Activated CD8-positive, alpha-beta T cell treated with anti-CD3 and anti-CD28 coated beads for 36 hours (primary cell): ENCODE data around the gene ANKRD44. TPM values are rescaled to one million over a fixed set of nuclear protein-coding genes. Genes with fewer than 3 reads are reported as not detected.

ENCODE experiments used
- ATAC-seq: fragments of 200-7000 bp; cut with Tn5 transposase; one replicate; pipeline ENCODE4 v1.10.0; 2021; ENCODE audit warnings: mild to moderate bottlenecking, moderate library complexity
- CTCF ChIA-PET: fragments of 350-600 bp; sonication (Branson Sonifier 250); formaldehyde crosslinking; loops from one replicate; lab custom pipeline; 2021; ENCODE audit warnings: antibody characterized with exemption; lab: Charles Lee
- POLR2A ChIA-PET: fragments of 350-600 bp; sonication (Branson Sonifier 250); formaldehyde crosslinking; loops from one replicate; lab custom pipeline; 2021; ENCODE audit warnings: antibody characterized with exemption; lab: Charles Lee
- DNase-seq: peaks from one replicate; pipeline ENCODE4 v3.0.0-alpha.2; 2020
- H3K27ac Mint-ChIP-seq: one replicate; pipeline ENCODE4 v1.8.0; 2021; ENCODE audit warnings: mild to moderate bottlenecking, mixed read lengths
- H3K27me3 Mint-ChIP-seq: one replicate; pipeline ENCODE4 v1.8.0; 2021; ENCODE audit warnings: mixed read lengths
- H3K36me3 Mint-ChIP-seq: one replicate; pipeline ENCODE4 v1.8.0; 2021; ENCODE audit warnings: low read depth, mixed read lengths
- H3K4me1 Mint-ChIP-seq: one replicate; pipeline ENCODE4 v1.8.0; 2021; ENCODE audit warnings: low read depth, mixed read lengths
- H3K4me3 Mint-ChIP-seq: one replicate; pipeline ENCODE4 v1.8.0; 2021; ENCODE audit warnings: mild to moderate bottlenecking, moderate library complexity, mixed read lengths
- H3K9me3 Mint-ChIP-seq: one replicate; pipeline ENCODE4 v1.8.0; 2021; ENCODE audit warnings: mixed read lengths
- intact Hi-C: fragments of 100-400 bp; cut with micrococcal nuclease; formaldehyde crosslinking; loops from one replicate; pipeline ENCODE4 v1.10.0; 2022
- total RNA-seq, 2 experiments: library from RNA; stranded (reverse); gene quantifications; one replicate each; pipeline ENCODE4 v1.2.3, GENCODE V29; 2021
- TF ChIP-seq, protein P1 (sequence below): fragments of 200-600 bp; IDR thresholded peaks from one replicate; pipeline ENCODE4 v1.8.0; 2022; ENCODE audit warnings: antibody characterized with exemption, mild to moderate bottlenecking

ANKRD44 gene
- total RNA-seq, 2 experiments from 2014 or later: 131 to 132 TPM

DNA sequence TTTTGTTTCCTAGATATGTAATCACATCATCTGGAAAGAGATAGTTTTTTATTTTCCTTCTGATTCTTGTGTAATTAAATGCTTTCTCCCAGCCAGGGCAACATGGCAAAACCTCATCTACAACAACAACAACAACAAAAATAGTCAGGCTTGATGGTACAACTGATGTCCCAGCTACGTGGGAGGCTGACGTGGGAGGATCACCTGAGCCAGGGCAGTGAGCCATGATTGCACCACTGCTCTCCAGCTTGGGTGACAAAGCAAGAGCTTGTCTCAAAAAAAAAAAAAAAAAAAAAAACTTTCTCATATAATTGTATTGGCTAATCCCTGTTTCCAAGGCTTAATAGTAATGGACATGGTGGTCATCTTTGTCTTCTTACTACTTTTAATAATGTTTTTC is 357.6 kb downstream of the ANKRD44 start:
- H3K36me3 Mint-ChIP-seq: no peaks in the 10 kb centered on the region
- DNase-seq (no peak), ATAC-seq (no peak)
- H3K27ac Mint-ChIP-seq: no peak overlapping the region
- POLR2A ChIA-PET: no interaction called here
- TF ChIP-seq, protein P1, sequence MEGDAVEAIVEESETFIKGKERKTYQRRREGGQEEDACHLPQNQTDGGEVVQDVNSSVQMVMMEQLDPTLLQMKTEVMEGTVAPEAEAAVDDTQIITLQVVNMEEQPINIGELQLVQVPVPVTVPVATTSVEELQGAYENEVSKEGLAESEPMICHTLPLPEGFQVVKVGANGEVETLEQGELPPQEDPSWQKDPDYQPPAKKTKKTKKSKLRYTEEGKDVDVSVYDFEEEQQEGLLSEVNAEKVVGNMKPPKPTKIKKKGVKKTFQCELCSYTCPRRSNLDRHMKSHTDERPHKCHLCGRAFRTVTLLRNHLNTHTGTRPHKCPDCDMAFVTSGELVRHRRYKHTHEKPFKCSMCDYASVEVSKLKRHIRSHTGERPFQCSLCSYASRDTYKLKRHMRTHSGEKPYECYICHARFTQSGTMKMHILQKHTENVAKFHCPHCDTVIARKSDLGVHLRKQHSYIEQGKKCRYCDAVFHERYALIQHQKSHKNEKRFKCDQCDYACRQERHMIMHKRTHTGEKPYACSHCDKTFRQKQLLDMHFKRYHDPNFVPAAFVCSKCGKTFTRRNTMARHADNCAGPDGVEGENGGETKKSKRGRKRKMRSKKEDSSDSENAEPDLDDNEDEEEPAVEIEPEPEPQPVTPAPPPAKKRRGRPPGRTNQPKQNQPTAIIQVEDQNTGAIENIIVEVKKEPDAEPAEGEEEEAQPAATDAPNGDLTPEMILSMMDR: no peak
- H3K4me1 Mint-ChIP-seq: no peaks in the 10 kb centered on the region
- H3K9me3 Mint-ChIP-seq: no peaks in the 10 kb centered on the region
- H3K4me3 Mint-ChIP-seq: no peak overlapping the region
- H3K27me3 Mint-ChIP-seq: peaks cover 4% of the 10 kb centered on the region
- intact Hi-C loops: no loop called here
- CTCF ChIA-PET: interaction anchor here (0.9 to 1.2 kb wide), 2 partner anchors 18 kb away, joined by 3 to 5 read pairs; no protein-coding TSS in a partner anchor

DNA sequence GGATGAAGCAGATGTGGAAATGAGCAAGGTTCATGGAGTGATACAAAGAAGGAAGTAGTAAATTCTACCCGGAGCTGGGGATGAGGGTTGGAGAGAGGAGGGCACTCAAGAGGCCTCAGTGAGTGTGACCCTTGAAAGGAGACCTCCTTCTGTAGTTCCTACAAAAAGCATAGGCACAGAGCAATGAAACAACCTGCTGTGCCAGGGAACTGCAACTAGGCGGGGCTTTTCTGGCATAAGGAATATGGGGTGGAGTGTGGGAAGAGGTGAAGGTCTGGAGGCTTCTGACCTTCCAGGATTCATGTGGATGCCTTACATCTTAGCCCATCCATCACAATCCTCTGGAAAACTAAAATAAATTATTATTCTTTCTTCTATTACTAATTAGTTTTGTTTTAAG is 358.6 kb downstream of the ANKRD44 start:
- H3K27ac Mint-ChIP-seq: no peak overlapping the region
- peaks cover 4% of the 10 kb centered on the region for H3K27me3 Mint-ChIP-seq
- no peaks in the 10 kb centered on the region for H3K9me3 Mint-ChIP-seq
- TF ChIP-seq, protein P1: no peak
- ATAC-seq: no peak
- intact Hi-C loops: no loop called here
- POLR2A ChIA-PET: no interaction called here
- no peaks in the 10 kb centered on the region for H3K4me1 Mint-ChIP-seq
- no peak overlapping the region for H3K4me3 Mint-ChIP-seq
- CTCF ChIA-PET: interaction anchor here (1.2 kb wide), 1 partner anchor 17 kb away, joined by 5 read pairs; no protein-coding TSS in a partner anchor
- no peaks in the 10 kb centered on the region for H3K36me3 Mint-ChIP-seq
- DNase-seq: no peak

DNA sequence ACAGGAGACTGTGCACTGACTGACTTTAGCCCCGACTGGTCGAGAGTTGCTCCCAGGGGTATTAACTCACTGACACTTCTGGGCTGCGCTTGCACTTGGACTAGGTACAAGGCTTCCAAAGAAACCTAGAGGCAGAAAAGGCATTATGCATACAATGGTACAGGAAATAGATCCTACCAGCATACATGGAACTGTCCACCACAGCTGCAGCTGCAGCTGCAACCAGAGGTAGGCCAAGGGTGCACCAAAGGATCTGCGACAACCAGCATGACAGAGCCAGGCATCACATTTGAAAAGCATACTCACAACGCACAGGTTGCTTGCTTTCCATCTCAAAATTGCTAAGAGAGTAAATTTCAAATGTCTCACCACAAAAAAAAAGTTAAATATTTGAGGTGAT is 361.5 kb downstream of the ANKRD44 start:
- intact Hi-C loops: no loop called here
- CTCF ChIA-PET: no interaction called here
- Mint-ChIP-seq H3K4me3 (no peak overlapping the region), H3K36me3 (no peaks in the 10 kb centered on the region), H3K9me3 (no peaks in the 10 kb centered on the region), H3K27me3 (peaks cover 7% of the 10 kb centered on the region), H3K27ac (no peak overlapping the region), H3K4me1 (no peaks in the 10 kb centered on the region)
- DNase-seq (no peak), ATAC-seq (no peak)
- TF ChIP-seq, protein P1: no peak
- POLR2A ChIA-PET: interaction anchor here (1.4 kb wide), 1 partner anchor 10 kb away, joined by 4 read pairs; no protein-coding TSS in a partner anchor

DNA sequence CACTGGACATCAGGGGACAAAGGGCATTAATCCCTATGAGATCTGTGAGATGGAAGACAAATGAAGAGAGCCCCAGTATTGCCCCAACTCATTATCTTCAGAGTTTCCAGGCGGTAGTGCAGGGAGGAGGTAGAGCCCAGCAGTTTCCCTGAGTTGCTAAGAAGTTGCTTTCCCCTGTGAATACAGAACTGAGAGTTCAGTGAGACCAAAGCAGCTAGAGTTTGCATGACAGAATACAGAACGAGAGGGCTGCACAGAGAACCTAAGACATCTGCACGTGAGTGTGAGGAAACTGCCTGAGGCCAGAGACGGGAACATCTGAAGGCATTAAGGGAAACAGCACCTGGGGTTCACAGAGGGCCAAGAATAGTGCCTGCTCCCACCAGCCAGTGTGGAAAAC is 366.0 kb downstream of the ANKRD44 start:
- ChIA-PET CTCF (no interaction called here), POLR2A (interaction anchor here (1.4 kb wide), 1 partner anchor 10 kb away, joined by 4 read pairs; no protein-coding TSS in a partner anchor)
- ATAC-seq (no peak), DNase-seq (no peak)
- Mint-ChIP-seq H3K4me3 (no peak overlapping the region), H3K4me1 (peaks cover 3% of the 10 kb centered on the region), H3K36me3 (no peaks in the 10 kb centered on the region), H3K9me3 (no peaks in the 10 kb centered on the region), H3K27ac (no peak overlapping the region), H3K27me3 (peaks cover 2% of the 10 kb centered on the region)
- intact Hi-C loops: no loop called here
- TF ChIP-seq, protein P1: no peak

DNA sequence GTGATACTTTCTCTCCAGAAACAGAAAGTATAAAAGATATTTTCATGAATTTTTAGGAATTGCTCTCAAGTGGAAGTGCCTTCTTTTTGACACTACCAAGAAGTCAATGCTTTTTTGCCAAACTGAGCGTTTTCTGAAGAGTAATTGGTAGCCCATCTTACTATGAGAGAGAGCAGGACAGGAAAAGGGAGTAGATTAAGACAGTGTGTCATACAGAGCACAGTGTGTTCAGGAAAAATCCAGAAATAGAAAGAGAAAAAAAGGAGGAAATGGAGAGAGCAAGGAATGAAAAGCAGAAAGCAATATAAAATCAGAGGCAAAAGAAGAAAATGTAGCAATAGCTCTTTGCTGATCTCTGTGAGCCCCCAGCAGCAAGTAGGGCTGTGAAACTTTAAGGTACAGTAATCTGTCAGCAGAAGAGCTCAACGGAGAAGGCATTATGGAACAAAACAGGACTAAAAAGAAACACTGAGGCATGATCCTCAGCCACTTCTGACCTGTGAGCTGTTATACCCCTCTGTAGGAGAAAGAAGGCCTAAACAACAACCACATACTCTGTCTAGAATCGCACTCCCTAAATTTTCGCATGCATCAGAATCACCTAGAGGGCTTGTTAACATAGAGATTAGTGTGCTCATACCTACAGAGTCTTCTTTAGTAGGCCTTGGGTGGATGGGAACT is 369.0 kb downstream of the ANKRD44 start:
- peaks cover 3% of the 10 kb centered on the region for H3K4me1 Mint-ChIP-seq
- no peak overlapping the region for H3K27ac Mint-ChIP-seq
- POLR2A ChIA-PET: no interaction called here
- ATAC-seq: no peak
- CTCF ChIA-PET: no interaction called here
- no peaks in the 10 kb centered on the region for H3K36me3 Mint-ChIP-seq
- H3K9me3 Mint-ChIP-seq: no peaks in the 10 kb centered on the region
- peaks cover 2% of the 10 kb centered on the region for H3K27me3 Mint-ChIP-seq
- no peak overlapping the region for H3K4me3 Mint-ChIP-seq
- TF ChIP-seq, protein P1: no peak
- intact Hi-C loops: no loop called here
- no peak for DNase-seq
